HS-27A (cell line): ENCODE results near the gene PRSS21.

Experiments used
- DNase-seq: peaks from one replicate; pipeline ENCODE4 v3.0.0-alpha.2; 2012; ENCODE audit warnings: low read depth, missing footprints

Gene PRSS21

GRCh38 chr16:2845116-2845515 is 28.1 kb downstream of the PRSS21 start:
- DNase-seq, result no peak

GRCh38 chr16:2846511-2847310 is 29.7 kb downstream of the PRSS21 start:
- no peak for DNase-seq

- DNase-seq, result no peak
Observed at GRCh38 chr16:2848933-2849725, 32.1 kb downstream of the PRSS21 start.

- no peak for DNase-seq
Observed at GRCh38 chr16:2852003-2852730, 35.1 kb downstream of the PRSS21 start.

GRCh38 chr16:2852731-2853507 is 35.9 kb downstream of the PRSS21 start:
- no peak for DNase-seq

GRCh38 chr16:2853531-2854073 is 36.6 kb downstream of the PRSS21 start:
- no peak for DNase-seq

- no peak for DNase-seq
Observed at GRCh38 chr16:2854700-2855309, 37.8 kb downstream of the PRSS21 start.

GRCh38 chr16:2855536-2855935 is 38.5 kb downstream of the PRSS21 start:
- DNase-seq, result no peak

GRCh38 chr16:2856061-2856670 is 39.1 kb downstream of the PRSS21 start:
- DNase-seq, result no peak

- DNase-seq, result no peak
Observed at GRCh38 chr16:2856686-2857450, 39.8 kb downstream of the PRSS21 start.

- DNase-seq, result no peak
Observed at GRCh38 chr16:2857451-2858244, 40.6 kb downstream of the PRSS21 start, which contains the start of gene PRSS22. TSS of gene PRSS22 (minus strand) at chr16:2858170. CDS start at chr16:2858104, 66 bp downstream.

- no peak for DNase-seq
Observed at GRCh38 chr16:2858245-2859025, 41.4 kb downstream of the PRSS21 start.

GRCh38 chr16:2859686-2860265 is 42.7 kb downstream of the PRSS21 start:
- no peak for DNase-seq

GRCh38 chr16:2860826-2861567 is 44.0 kb downstream of the PRSS21 start:
- DNase-seq, result no peak

- DNase-seq, result no peak
Observed at GRCh38 chr16:2865651-2866050, 48.6 kb downstream of the PRSS21 start.

GRCh38 chr16:2866431-2866830 is 49.4 kb downstream of the PRSS21 start:
- DNase-seq, result no peak

GRCh38 chr16:2867661-2867986 is 50.6 kb downstream of the PRSS21 start:
- DNase-seq, result no peak
